Measurements from ENCODE around the gene CCNF.

Gene CCNF

DNA sequence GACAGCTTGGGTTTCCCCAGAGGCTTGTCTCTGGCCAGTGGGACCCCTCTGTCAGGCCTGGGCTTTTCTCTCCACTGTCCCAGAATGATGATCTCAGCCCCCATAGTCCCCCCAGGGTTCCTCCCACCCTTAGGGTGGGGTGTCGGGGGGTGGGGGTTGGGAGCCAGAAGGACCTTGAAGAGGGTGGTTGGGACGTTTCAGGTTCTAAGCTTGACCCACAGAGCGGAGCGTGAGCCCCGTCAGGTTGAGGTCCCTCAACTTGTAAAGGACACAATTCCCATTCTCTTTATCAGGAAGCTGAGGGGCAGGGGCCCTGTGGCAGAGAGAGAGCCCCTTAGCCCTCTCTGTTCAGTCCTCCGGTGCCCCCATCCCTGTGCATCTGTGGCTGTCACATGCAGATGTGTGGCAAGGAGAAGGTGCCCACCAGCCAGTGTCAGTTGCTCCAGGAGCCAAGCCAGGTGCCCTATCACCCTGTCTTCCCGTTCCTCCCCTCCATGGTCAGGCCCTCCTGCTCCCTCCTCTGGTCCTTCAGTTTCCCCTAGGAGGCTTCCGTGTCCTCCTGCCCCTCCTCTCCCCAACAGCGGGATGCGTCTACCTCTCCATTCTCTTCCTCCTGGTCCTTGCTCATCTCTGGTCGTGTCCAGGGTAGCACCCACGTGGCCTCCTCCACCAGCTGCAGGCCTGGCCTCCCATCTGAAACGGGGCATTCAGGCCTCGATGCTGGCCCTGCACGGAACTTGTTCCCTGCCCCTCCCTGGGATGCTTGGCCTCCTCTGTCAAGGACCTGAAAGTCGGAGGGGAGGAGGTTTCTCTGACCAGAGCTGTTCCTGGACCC, 40.4 kb downstream of the CCNF start:
- H3K4me1 ChIP-seq (ENCODE audit: control insufficient read depth, insufficient read depth, low read length), result peaks cover 47% of the 10 kb centered on the region
- no peaks in the 10 kb centered on the region for H3K36me3 ChIP-seq (ENCODE audit: insufficient read depth, low read length)
- H3K9me3 ChIP-seq (replicated peaks; ENCODE audit: low read length), result no peaks in the 10 kb centered on the region
- no peak overlapping the region for H3K4me3 ChIP-seq (ENCODE audit: low read length)
- H3K4me2 ChIP-seq (ENCODE audit: low read length), result no peak overlapping the region
- H3K27me3 ChIP-seq (ENCODE audit: control insufficient read depth, insufficient read depth, low read length), result peaks cover 19% of the 10 kb centered on the region
- H3K9ac ChIP-seq (ENCODE audit: low read depth, low read length), result no peak overlapping the region

DNA sequence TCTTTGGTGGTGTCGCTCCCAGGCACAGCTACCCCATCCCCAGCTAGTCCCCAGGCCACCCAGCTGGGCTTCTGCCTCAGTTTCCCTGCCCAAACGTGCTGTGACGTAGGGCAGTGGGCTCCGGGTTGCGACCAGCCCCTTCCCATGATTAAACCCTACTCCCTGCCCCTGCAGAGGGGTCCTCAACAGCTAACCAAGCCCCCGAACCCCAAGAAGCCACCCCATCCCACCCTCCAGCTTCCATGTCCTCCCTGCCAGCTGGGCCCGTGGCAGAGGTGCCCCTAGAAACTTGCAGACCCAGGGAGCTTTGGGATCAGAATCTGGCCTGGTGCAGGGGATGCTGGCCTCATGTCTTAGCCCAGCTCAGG, 41.0 kb downstream of the CCNF start:
- Histone ChIP-seq H3K36me3 (ENCODE audit: insufficient read depth, low read length) (no peaks in the 10 kb centered on the region), H3K27me3 (ENCODE audit: control insufficient read depth, insufficient read depth, low read length) (peaks cover 19% of the 10 kb centered on the region), H3K4me1 (ENCODE audit: control insufficient read depth, insufficient read depth, low read length) (peaks cover 47% of the 10 kb centered on the region), H3K4me3 (ENCODE audit: low read length) (no peak overlapping the region), H3K9me3 (replicated peaks; ENCODE audit: low read length) (no peaks in the 10 kb centered on the region), H3K4me2 (ENCODE audit: low read length) (no peak overlapping the region), H3K9ac (ENCODE audit: low read depth, low read length) (no peak overlapping the region)

DNA sequence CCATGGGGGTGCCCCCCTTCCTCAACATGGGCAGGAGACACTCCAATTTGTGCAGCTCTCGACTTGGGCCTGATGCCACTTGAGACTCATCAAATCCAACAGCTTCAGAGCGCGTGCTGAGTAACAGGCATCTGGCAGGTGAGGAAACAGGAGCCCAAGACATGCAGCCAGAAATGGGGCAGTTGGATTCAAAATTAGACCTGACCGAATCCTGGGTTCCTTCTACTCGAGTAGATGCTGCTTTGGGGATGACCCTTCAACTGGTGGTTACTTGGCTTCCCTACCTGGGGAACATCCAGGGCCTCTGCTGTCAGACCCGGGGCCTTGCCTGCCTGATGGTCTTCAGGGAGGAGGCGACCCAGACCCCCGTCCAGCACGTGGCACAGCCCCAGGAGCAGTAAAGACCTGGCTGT, 41.4 kb downstream of the CCNF start:
- Histone ChIP-seq H3K27me3 (ENCODE audit: control insufficient read depth, insufficient read depth, low read length) (peaks cover 19% of the 10 kb centered on the region), H3K9me3 (replicated peaks; ENCODE audit: low read length) (no peaks in the 10 kb centered on the region), H3K4me3 (ENCODE audit: low read length) (no peak overlapping the region), H3K4me2 (ENCODE audit: low read length) (no peak overlapping the region), H3K4me1 (ENCODE audit: control insufficient read depth, insufficient read depth, low read length) (peaks cover 47% of the 10 kb centered on the region), H3K9ac (ENCODE audit: low read depth, low read length) (no peak overlapping the region), H3K36me3 (ENCODE audit: insufficient read depth, low read length) (no peaks in the 10 kb centered on the region)

DNA sequence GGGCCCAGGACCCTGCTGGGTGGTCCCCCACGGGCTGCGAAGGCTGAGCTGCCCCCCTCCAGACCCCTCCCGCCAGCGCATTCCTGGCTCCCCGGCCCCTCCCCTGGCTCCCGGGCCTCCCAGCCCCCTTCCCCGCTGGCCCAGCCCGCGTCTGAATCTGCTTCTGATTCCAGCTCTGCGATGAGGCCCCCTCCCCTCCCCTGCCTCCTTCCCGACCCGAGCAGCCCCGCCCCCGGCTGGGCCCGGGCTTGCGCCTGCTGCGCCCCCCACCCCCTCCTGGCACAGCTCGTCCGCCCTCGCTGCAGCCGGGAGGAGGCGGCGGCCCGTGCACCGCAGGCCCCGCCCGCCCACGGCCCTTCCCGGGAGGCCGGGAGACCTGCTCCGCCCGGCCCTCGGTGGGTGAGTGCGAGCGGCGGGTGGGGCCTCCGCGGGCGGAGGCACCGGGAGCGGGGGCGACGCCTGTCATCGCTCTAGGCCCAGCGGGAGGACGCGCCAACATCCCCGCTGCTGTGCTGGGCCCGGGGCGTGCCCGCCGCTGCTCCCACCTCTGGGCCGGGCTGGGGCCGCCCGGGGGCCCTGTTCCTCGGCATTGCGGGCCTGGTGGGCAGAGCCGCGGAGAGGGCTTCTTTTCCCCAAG, 41.9 kb downstream of the CCNF start, which contains the start of gene NTN3:
TSS of gene NTN3 (plus strand) at position 282 of the 637 bp plus-strand sequence. CDS start 405 bp downstream, outside the sequence.
- Histone ChIP-seq H3K27me3 (ENCODE audit: control insufficient read depth, insufficient read depth, low read length) (peaks cover 19% of the 10 kb centered on the region), H3K9ac (ENCODE audit: low read depth, low read length) (no peak within 1 kb of the TSS), H3K4me1 (ENCODE audit: control insufficient read depth, insufficient read depth, low read length) (peaks cover 53% of the 10 kb centered on the region), H3K4me2 (ENCODE audit: low read length) (peak within 1 kb of the TSS; percentile 76), H3K9me3 (replicated peaks; ENCODE audit: low read length) (no peaks in the 10 kb centered on the region), H3K4me3 (ENCODE audit: low read length) (peak within 1 kb of the TSS; percentile 52), H3K36me3 (ENCODE audit: insufficient read depth, low read length) (no peaks in the 10 kb centered on the region)

DNA sequence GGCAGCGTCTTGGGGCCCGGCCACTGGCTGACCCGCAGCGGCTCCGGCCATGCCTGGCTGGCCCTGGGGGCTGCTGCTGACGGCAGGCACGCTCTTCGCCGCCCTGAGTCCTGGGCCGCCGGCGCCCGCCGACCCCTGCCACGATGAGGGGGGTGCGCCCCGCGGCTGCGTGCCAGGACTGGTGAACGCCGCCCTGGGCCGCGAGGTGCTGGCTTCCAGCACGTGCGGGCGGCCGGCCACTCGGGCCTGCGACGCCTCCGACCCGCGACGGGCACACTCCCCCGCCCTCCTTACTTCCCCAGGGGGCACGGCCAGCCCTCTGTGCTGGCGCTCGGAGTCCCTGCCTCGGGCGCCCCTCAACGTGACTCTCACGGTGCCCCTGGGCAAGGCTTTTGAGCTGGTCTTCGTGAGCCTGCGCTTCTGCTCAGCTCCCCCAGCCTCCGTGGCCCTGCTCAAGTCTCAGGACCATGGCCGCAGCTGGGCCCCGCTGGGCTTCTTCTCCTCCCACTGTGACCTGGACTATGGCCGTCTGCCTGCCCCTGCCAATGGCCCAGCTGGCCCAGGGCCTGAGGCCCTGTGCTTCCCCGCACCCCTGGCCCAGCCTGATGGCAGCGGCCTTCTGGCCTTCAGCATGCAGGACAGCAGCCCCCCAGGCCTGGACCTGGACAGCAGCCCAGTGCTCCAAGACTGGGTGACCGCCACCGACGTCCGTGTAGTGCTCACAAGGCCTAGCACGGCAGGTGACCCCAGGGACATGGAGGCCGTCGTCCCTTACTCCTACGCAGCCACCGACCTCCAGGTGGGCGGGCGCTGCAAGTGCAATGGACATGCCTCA, 42.6 kb downstream of the CCNF start:
- no peaks in the 10 kb centered on the region for H3K9me3 ChIP-seq (replicated peaks; ENCODE audit: low read length)
- H3K4me3 ChIP-seq (ENCODE audit: low read length), result peak overlapping the region; percentile 52
- H3K9ac ChIP-seq (ENCODE audit: low read depth, low read length), result no peak overlapping the region
- H3K27me3 ChIP-seq (ENCODE audit: control insufficient read depth, insufficient read depth, low read length), result peaks cover 19% of the 10 kb centered on the region
- peak overlapping the region; percentile 76 for H3K4me2 ChIP-seq (ENCODE audit: low read length)
- peaks cover 53% of the 10 kb centered on the region for H3K4me1 ChIP-seq (ENCODE audit: control insufficient read depth, insufficient read depth, low read length)
- no peaks in the 10 kb centered on the region for H3K36me3 ChIP-seq (ENCODE audit: insufficient read depth, low read length)

DNA sequence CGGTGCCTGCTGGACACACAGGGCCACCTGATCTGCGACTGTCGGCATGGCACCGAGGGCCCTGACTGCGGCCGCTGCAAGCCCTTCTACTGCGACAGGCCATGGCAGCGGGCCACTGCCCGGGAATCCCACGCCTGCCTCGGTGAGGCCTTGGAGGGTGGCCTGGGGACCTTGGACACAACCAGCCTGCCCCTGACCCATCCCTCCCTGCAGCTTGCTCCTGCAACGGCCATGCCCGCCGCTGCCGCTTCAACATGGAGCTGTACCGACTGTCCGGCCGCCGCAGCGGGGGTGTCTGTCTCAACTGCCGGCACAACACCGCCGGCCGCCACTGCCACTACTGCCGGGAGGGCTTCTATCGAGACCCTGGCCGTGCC, 43.2 kb downstream of the CCNF start:
- Histone ChIP-seq H3K4me3 (ENCODE audit: low read length) (no peak overlapping the region), H3K9me3 (replicated peaks; ENCODE audit: low read length) (no peaks in the 10 kb centered on the region), H3K4me1 (ENCODE audit: control insufficient read depth, insufficient read depth, low read length) (peaks cover 48% of the 10 kb centered on the region), H3K9ac (ENCODE audit: low read depth, low read length) (no peak overlapping the region), H3K36me3 (ENCODE audit: insufficient read depth, low read length) (no peaks in the 10 kb centered on the region), H3K4me2 (ENCODE audit: low read length) (no peak overlapping the region), H3K27me3 (ENCODE audit: control insufficient read depth, insufficient read depth, low read length) (peaks cover 19% of the 10 kb centered on the region)

DNA sequence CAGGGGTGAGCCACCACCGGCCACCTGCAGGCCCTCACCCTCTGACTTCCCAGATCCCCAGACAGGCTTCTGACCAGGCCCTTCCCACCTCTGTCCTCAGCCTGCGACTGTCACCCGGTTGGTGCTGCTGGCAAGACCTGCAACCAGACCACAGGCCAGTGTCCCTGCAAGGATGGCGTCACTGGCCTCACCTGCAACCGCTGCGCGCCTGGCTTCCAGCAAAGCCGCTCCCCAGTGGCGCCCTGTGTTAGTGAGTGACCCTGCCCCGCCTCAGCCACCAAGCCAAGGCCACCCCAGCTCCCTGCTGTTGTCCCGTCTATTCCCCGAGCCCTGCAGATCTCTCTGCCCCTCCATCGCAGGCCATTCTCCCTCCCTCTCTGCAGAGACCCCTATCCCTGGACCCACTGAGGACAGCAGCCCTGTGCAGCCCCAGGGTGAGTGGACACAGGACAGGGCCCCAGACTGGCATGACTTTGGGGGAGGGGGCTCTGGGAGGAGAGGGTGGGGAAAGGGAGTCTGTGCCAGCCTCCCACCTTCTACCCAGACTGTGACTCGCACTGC, 43.7 kb downstream of the CCNF start:
- H3K4me1 ChIP-seq (ENCODE audit: control insufficient read depth, insufficient read depth, low read length), result peaks cover 43% of the 10 kb centered on the region
- no peaks in the 10 kb centered on the region for H3K36me3 ChIP-seq (ENCODE audit: insufficient read depth, low read length)
- H3K4me3 ChIP-seq (ENCODE audit: low read length), result no peak overlapping the region
- peaks cover 19% of the 10 kb centered on the region for H3K27me3 ChIP-seq (ENCODE audit: control insufficient read depth, insufficient read depth, low read length)
- no peaks in the 10 kb centered on the region for H3K9me3 ChIP-seq (replicated peaks; ENCODE audit: low read length)
- peak overlapping the region; percentile 100 for H3K4me2 ChIP-seq (ENCODE audit: low read length)
- H3K9ac ChIP-seq (ENCODE audit: low read depth, low read length), result no peak overlapping the region

DNA sequence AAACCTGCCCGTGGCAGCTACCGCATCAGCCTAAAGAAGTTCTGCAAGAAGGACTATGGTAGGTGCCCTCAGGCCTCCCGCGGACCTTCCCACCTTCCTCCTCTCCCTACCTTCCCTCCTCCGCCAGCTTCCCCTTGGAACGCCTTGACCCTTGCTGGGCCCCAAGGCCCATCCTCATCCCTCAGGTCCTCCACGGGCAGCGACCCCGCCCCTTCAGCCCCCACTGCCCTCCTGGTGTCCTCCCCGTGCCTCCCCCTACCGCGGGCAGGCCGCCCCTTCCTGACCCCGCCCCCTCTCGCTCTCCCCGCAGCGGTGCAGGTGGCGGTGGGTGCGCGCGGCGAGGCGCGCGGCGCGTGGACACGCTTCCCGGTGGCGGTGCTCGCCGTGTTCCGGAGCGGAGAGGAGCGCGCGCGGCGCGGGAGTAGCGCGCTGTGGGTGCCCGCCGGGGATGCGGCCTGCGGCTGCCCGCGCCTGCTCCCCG, 44.2 kb downstream of the CCNF start:
- H3K4me2 ChIP-seq (ENCODE audit: low read length), result peak overlapping the region; percentile 100
- H3K27me3 ChIP-seq (ENCODE audit: control insufficient read depth, insufficient read depth, low read length), result peaks cover 19% of the 10 kb centered on the region
- no peaks in the 10 kb centered on the region for H3K9me3 ChIP-seq (replicated peaks; ENCODE audit: low read length)
- peaks cover 38% of the 10 kb centered on the region for H3K4me1 ChIP-seq (ENCODE audit: control insufficient read depth, insufficient read depth, low read length)
- peak overlapping the region; percentile 45 for H3K4me3 ChIP-seq (ENCODE audit: low read length)
- H3K36me3 ChIP-seq (ENCODE audit: insufficient read depth, low read length), result no peaks in the 10 kb centered on the region
- no peak overlapping the region for H3K9ac ChIP-seq (ENCODE audit: low read depth, low read length)

DNA sequence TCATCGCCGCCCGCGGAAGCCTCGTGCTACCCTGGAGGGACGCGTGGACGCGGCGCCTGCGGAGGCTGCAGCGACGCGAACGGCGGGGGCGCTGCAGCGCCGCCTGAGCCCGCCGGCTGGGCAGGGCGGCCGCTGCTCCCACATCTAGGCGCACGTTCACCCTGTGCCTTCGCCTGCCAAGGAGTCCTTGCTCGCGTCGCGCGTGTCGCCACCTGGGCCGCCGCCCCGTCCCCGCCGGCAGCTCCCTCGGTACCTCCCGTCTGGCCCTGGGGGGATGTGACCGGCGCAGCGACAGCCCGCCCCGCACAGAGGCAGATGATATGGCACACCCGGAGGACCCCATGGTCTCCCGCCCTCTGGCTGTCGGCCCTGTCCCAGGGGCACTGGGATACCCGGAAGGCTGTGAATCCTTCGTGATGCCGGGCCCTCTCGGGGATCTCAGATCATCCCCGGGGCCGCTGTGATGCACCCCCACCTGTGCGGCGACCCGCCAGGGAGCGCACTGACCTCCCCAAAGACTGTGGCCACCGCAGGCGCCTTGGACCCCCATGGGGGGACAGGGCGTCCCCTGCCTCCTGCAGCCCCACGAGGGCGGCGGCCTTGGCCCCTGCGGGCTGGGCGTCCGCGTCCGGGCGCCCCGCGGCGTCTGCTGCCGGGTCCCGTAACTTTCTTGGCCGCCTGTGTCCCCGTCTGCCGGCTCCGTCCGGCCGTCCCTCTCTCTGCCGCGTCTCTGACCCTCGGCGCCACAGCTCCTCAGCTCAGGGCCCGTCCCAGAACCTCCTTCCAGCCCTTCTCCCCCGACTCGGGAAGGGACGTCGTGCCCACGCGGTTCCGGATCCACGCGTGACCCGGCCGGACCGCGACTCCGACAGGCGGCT, 45.0 kb downstream of the CCNF start:
- Histone ChIP-seq H3K4me2 (ENCODE audit: low read length) (peak overlapping the region; percentile 100), H3K27me3 (ENCODE audit: control insufficient read depth, insufficient read depth, low read length) (peaks cover 19% of the 10 kb centered on the region), H3K4me3 (ENCODE audit: low read length) (peak overlapping the region; percentile 95), H3K36me3 (ENCODE audit: insufficient read depth, low read length) (no peaks in the 10 kb centered on the region), H3K4me1 (ENCODE audit: control insufficient read depth, insufficient read depth, low read length) (peaks cover 31% of the 10 kb centered on the region), H3K9ac (ENCODE audit: low read depth, low read length) (peak overlapping the region; percentile 93), H3K9me3 (replicated peaks; ENCODE audit: low read length) (no peaks in the 10 kb centered on the region)

DNA sequence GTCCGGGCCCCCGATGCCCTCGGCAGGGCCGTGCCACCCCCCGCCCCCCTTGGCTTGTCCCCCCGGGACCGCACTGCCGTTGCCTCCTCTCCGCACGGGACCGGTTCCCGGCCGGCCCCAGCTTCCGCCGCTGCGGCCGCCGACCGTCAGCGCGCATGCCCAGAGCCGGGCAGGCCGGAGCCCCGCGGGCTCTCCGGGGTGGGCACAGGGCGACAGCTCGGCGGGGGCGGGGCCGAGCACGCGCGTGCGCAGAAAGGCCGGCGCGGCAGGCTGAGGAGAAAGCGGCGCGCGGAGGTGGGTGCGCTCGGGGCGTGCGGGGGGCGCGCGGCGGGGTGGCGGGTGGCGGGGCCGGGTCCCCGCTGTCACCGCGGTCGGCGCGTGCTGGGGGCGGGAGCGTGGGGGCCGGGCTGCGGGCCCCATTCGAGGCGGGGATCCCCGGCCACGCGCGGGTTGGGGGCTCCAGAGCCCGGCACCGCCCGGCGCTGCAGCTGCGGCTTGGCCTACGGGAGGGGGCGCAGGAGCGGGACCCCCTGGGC, 45.7 kb downstream of the CCNF start, which contains the start of gene TBC1D24:
TSS of gene TBC1D24 (plus strand) at position 251 of the 536 bp plus-strand sequence. CDS start 21,022 bp downstream, outside the sequence.
- Histone ChIP-seq H3K9me3 (replicated peaks; ENCODE audit: low read length) (no peaks in the 10 kb centered on the region), H3K4me2 (ENCODE audit: low read length) (peak within 1 kb of the TSS; percentile 100), H3K9ac (ENCODE audit: low read depth, low read length) (peak within 1 kb of the TSS; percentile 93), H3K36me3 (ENCODE audit: insufficient read depth, low read length) (no peaks in the 10 kb centered on the region), H3K27me3 (ENCODE audit: control insufficient read depth, insufficient read depth, low read length) (peaks cover 19% of the 10 kb centered on the region), H3K4me1 (ENCODE audit: control insufficient read depth, insufficient read depth, low read length) (peaks cover 30% of the 10 kb centered on the region), H3K4me3 (ENCODE audit: low read length) (peak within 1 kb of the TSS; percentile 95)

All from skeletal muscle satellite cell (primary cell).